ENCODE data around the gene KLHL41. TPM values are rescaled to one million over a fixed set of nuclear protein-coding genes. Genes with fewer than 3 reads are reported as not detected.

KLHL41 gene
- total and polyA plus RNA-seq, 4 donors = 0.10 to 0.33 (median 0.26) TPM

DNA sequence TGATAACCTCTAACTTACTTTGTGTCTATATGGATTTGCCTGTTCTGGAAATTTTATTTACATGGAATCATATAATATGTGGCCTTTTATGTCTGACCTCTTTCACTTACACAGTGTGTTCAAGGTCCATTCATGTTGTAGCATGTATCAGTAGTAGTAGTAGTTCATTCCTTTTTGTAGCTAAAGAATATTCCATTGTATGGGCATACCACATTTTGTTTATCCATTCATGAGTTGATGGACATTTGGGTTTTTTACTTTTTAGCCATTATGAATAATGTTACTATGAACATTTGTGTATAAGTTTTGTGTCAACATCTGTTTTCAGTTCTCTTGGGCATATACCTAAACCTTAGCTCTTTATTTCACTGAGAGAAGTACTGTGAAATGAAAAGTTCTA lies 18.7 kb upstream of the KLHL41 start:
- H3K4me1 ChIP-seq (ENCODE audit: control insufficient read depth in 4 of 4, insufficient read depth in 4 of 4, low read length in 3 of 4) = peaks cover 0 to 3% (median 0%) of the 10 kb centered on the region in 4 donors
- no peak overlapping the region for H3K9ac ChIP-seq (ENCODE audit: low read depth in 1 of 2, low read length in 2 of 2)
- no peak for TF ChIP-seq RXRA (IDR thresholded peaks at IDR 0.05)
- no peak for TF ChIP-seq FOXA2 (IDR thresholded peaks at IDR 0.05)
- no peak for TF ChIP-seq NR2F2 (IDR thresholded peaks at IDR 0.05)
- TF ChIP-seq, protein P1, sequence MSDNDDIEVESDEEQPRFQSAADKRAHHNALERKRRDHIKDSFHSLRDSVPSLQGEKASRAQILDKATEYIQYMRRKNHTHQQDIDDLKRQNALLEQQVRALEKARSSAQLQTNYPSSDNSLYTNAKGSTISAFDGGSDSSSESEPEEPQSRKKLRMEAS (IDR thresholded peaks at IDR 0.05) = no peak
- TF ChIP-seq, protein P2, sequence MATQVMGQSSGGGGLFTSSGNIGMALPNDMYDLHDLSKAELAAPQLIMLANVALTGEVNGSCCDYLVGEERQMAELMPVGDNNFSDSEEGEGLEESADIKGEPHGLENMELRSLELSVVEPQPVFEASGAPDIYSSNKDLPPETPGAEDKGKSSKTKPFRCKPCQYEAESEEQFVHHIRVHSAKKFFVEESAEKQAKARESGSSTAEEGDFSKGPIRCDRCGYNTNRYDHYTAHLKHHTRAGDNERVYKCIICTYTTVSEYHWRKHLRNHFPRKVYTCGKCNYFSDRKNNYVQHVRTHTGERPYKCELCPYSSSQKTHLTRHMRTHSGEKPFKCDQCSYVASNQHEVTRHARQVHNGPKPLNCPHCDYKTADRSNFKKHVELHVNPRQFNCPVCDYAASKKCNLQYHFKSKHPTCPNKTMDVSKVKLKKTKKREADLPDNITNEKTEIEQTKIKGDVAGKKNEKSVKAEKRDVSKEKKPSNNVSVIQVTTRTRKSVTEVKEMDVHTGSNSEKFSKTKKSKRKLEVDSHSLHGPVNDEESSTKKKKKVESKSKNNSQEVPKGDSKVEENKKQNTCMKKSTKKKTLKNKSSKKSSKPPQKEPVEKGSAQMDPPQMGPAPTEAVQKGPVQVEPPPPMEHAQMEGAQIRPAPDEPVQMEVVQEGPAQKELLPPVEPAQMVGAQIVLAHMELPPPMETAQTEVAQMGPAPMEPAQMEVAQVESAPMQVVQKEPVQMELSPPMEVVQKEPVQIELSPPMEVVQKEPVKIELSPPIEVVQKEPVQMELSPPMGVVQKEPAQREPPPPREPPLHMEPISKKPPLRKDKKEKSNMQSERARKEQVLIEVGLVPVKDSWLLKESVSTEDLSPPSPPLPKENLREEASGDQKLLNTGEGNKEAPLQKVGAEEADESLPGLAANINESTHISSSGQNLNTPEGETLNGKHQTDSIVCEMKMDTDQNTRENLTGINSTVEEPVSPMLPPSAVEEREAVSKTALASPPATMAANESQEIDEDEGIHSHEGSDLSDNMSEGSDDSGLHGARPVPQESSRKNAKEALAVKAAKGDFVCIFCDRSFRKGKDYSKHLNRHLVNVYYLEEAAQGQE (IDR thresholded peaks at IDR 0.05) = no peak
- no peak for TF ChIP-seq FOXA1 (IDR thresholded peaks at IDR 0.05)
- TF ChIP-seq, protein P3, sequence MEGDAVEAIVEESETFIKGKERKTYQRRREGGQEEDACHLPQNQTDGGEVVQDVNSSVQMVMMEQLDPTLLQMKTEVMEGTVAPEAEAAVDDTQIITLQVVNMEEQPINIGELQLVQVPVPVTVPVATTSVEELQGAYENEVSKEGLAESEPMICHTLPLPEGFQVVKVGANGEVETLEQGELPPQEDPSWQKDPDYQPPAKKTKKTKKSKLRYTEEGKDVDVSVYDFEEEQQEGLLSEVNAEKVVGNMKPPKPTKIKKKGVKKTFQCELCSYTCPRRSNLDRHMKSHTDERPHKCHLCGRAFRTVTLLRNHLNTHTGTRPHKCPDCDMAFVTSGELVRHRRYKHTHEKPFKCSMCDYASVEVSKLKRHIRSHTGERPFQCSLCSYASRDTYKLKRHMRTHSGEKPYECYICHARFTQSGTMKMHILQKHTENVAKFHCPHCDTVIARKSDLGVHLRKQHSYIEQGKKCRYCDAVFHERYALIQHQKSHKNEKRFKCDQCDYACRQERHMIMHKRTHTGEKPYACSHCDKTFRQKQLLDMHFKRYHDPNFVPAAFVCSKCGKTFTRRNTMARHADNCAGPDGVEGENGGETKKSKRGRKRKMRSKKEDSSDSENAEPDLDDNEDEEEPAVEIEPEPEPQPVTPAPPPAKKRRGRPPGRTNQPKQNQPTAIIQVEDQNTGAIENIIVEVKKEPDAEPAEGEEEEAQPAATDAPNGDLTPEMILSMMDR (IDR thresholded peaks at IDR 0.05; ENCODE audit: low read depth, low read length, missing input control) = no peak
- TF ChIP-seq, protein P4, sequence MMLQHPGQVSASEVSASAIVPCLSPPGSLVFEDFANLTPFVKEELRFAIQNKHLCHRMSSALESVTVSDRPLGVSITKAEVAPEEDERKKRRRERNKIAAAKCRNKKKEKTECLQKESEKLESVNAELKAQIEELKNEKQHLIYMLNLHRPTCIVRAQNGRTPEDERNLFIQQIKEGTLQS (IDR thresholded peaks at IDR 0.05) = no peak
- TF ChIP-seq JUND (IDR thresholded peaks at IDR 0.05) = no peak
- TF ChIP-seq HNF4A (conservative IDR thresholded peaks at IDR 0.05) = no peak
- no peak for TF ChIP-seq EGR1 (IDR thresholded peaks at IDR 0.05; ENCODE audit: low read depth in 2 of 2)
- TF ChIP-seq HNF4G (IDR thresholded peaks at IDR 0.05) = no peak
- no peak for TF ChIP-seq SP1 (IDR thresholded peaks at IDR 0.05)
- no peak for DNase-seq (ENCODE audit: low spot score)
- peaks cover 0 to 5% (median under 1%) of the 10 kb centered on the region in 4 donors for H3K36me3 ChIP-seq (ENCODE audit: control insufficient read depth in 4 of 4, insufficient read depth in 3 of 4, low read depth in 1 of 4, low read length in 3 of 4)
- no peak overlapping the region for H3K27ac ChIP-seq (ENCODE audit: low read depth in 1 of 2, low read length in 2 of 2)
- H3K9me3 ChIP-seq (ENCODE audit: control insufficient read depth in 4 of 4, low read length in 3 of 4) = no peaks in the 10 kb centered on the region
- H3K27me3 ChIP-seq (ENCODE audit: control insufficient read depth in 4 of 4, insufficient read depth in 4 of 4, low read length in 3 of 4) = no peaks in the 10 kb centered on the region
- no peak overlapping the region for H3K4me3 ChIP-seq (ENCODE audit: low read depth in 1 of 3, low read length in 3 of 3)

DNA sequence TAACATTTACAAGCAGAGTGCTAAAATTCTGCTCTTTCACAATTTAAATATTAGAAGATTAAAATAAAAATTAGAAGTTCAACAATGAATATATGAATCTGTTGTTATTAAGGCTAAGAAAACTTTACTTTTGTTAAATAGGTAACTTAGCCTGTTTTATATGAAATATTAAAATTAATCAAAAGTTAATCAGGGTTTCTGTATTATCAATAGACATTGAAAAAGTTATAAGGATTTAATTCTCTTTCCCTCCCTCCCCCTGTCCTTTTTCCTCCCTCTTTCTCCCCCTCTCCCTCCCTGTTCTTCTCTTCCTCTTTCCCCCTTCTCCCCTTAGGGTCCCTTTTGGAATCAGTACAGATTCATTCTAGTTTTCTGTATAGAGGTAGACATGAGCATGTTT lies 18.1 kb upstream of the KLHL41 start:
- TF ChIP-seq RXRA (IDR thresholded peaks at IDR 0.05) (no peak), HNF4A (conservative IDR thresholded peaks at IDR 0.05) (no peak), HNF4G (IDR thresholded peaks at IDR 0.05) (no peak), SP1 (IDR thresholded peaks at IDR 0.05) (no peak)
- TF ChIP-seq, protein P3 (IDR thresholded peaks at IDR 0.05; ENCODE audit: low read depth, low read length, missing input control) = no peak
- TF ChIP-seq, protein P2 (IDR thresholded peaks at IDR 0.05) = no peak
- Histone ChIP-seq H3K4me3 (ENCODE audit: low read depth in 1 of 3, low read length in 3 of 3) (no peak overlapping the region), H3K9me3 (ENCODE audit: control insufficient read depth in 4 of 4, low read length in 3 of 4) (no peaks in the 10 kb centered on the region), H3K27me3 (ENCODE audit: control insufficient read depth in 4 of 4, insufficient read depth in 4 of 4, low read length in 3 of 4) (no peaks in the 10 kb centered on the region), H3K27ac (ENCODE audit: low read depth in 1 of 2, low read length in 2 of 2) (no peak overlapping the region), H3K4me1 (ENCODE audit: control insufficient read depth in 4 of 4, insufficient read depth in 4 of 4, low read length in 3 of 4) (peaks cover 0 to 3% (median 0%) of the 10 kb centered on the region in 4 donors), H3K36me3 (ENCODE audit: control insufficient read depth in 4 of 4, insufficient read depth in 3 of 4, low read depth in 1 of 4, low read length in 3 of 4) (peaks cover 0 to 5% (median under 1%) of the 10 kb centered on the region in 4 donors), H3K9ac (ENCODE audit: low read depth in 1 of 2, low read length in 2 of 2) (no peak overlapping the region)
- no peak for DNase-seq (ENCODE audit: low spot score)
